T-helper 2 cell treated with Interferon-gamma antibody and Interleukin-4, amounts not matched to agents 5 μg/mL and 100 μg/mL, for 36 hours (primary cell): ENCODE measurements around the gene MBOAT7.

ENCODE experiments used
- DNase-seq: peaks from one replicate; pipeline ENCODE4 v3.0.0; 2021; ENCODE audit warnings: low spot score
- H3K27ac Mint-ChIP-seq: one replicate; pipeline ENCODE4 v1.8.0; 2021; ENCODE audit warnings: mild to moderate bottlenecking, mixed read lengths
- H3K27me3 Mint-ChIP-seq: one replicate; pipeline ENCODE4 v1.8.0; 2021; ENCODE audit warnings: low read depth, mixed read lengths
- H3K36me3 Mint-ChIP-seq: one replicate; pipeline ENCODE4 v1.8.0; 2021; ENCODE audit warnings: low read depth, mixed read lengths
- H3K4me1 Mint-ChIP-seq: one replicate; pipeline ENCODE4 v1.8.0; 2021; ENCODE audit warnings: low read depth, mixed read lengths
- H3K4me3 Mint-ChIP-seq: one replicate; pipeline ENCODE4 v1.8.0; 2022; ENCODE audit warnings: mild to moderate bottlenecking, moderate library complexity, mixed read lengths
- H3K9me3 Mint-ChIP-seq: one replicate; pipeline ENCODE4 v1.8.0; 2021; ENCODE audit warnings: mixed read lengths

MBOAT7 gene

DNA sequence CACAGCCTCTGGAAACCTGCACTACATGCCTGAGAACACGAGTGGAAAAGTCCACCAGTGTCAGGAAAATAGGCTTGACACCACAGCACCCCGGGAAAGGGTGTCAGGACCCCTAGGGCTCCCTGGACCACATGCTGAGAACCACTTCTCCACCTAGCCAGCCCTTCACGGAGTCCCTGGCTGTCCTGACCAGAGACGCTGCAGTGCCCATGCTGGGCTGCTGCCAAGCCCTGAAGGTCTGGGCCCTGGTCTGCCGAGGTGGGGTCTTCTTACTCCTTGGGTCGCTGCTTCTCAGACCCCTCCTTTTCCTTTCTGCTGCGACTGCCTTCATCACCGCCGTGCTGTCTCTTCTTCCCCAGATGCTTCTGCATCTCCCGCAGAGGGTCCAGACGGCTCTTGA, 32.9 kb downstream of the MBOAT7 start:
- H3K27me3 Mint-ChIP-seq = no peaks in the 10 kb centered on the region
- H3K4me3 Mint-ChIP-seq = no peak overlapping the region
- H3K9me3 Mint-ChIP-seq = no peaks in the 10 kb centered on the region
- no peak overlapping the region for H3K27ac Mint-ChIP-seq
- no peak for DNase-seq
- peaks cover 36% of the 10 kb centered on the region for H3K4me1 Mint-ChIP-seq
- H3K36me3 Mint-ChIP-seq = peaks cover 44% of the 10 kb centered on the region

GRCh38 chr19:54155694-54156093, 33.7 kb downstream of the MBOAT7 start:
- no peak overlapping the region for H3K27ac Mint-ChIP-seq
- no peak overlapping the region for H3K4me3 Mint-ChIP-seq
- H3K27me3 Mint-ChIP-seq = no peaks in the 10 kb centered on the region
- H3K9me3 Mint-ChIP-seq = no peaks in the 10 kb centered on the region
- DNase-seq = no peak
- H3K36me3 Mint-ChIP-seq = peaks cover 49% of the 10 kb centered on the region
- H3K4me1 Mint-ChIP-seq = peaks cover 32% of the 10 kb centered on the region

- no peaks in the 10 kb centered on the region for H3K9me3 Mint-ChIP-seq
- no peaks in the 10 kb centered on the region for H3K27me3 Mint-ChIP-seq
- peaks cover 26% of the 10 kb centered on the region for H3K4me1 Mint-ChIP-seq
- peak overlapping the region; percentile 65 for H3K27ac Mint-ChIP-seq
- H3K4me3 Mint-ChIP-seq = no peak overlapping the region
- H3K36me3 Mint-ChIP-seq = peaks cover 54% of the 10 kb centered on the region
- DNase-seq = no peak
Measured at GRCh38 chr19:54154603-54155345, 34.6 kb downstream of the MBOAT7 start.

DNA sequence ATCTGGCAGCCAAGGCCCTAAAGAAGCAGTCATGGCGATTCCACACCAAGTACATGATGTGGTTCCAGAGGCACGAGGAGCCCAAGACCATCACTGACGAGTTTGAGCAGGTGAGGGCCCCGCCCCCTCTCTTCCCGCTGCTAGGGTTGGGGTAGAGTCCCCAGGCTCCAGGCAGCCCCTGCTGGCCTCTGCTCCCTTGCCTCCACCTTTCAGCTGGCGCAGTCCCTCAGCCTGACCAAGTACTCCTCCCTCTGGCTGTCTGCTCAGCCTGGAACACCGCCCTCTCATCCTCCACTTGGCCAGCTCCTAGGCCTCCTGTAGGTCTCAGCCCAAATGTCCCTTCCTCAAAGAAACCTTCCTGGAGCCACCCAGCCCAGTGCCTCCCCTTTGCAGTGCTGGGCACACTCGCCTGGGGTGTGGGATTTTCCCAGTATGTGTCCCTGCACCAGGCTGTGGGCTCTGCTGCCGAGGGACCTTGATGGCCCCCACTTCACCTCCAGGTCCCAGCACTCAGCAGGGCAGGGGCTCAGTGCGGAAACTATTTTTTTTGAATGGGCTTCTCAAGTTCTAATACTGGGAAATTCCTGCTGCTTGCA, 35.6 kb downstream of the MBOAT7 start:
- Mint-ChIP-seq H3K4me1 (peaks cover 24% of the 10 kb centered on the region), H3K36me3 (peaks cover 60% of the 10 kb centered on the region), H3K27ac (peak overlapping the region; percentile 26), H3K9me3 (no peaks in the 10 kb centered on the region), H3K27me3 (no peaks in the 10 kb centered on the region), H3K4me3 (no peak overlapping the region)
- no peak for DNase-seq

DNA sequence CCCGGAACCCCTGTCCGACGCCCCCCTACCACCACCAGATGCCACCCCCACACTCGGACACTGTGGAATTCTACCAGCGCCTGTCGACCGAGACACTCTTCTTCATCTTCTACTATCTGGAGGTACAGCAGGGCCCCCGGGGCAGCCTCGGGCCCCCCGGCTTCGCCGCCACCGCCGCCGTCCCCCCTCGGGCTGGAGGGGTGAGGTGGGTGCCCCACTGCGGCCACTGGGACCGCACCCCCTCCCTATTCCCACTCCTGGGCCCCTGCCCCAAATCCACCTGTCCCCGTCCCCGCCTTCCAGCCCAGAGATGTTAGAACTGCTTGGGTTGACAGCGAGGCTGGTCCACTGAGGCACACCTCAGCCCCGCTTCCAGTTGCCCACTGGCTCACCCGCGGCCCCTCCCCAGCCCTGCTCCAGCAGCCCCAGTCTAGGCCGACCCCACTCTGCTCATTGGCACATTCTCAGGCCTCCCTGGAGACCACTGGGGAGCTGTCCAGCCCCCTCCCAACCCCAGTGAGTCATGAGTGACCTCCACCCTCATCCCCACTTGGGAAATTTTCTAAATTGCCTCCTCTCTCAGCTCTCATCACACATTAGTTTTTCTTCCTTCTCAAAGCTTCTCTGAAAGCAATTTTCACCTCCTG, 36.4 kb downstream of the MBOAT7 start:
- Mint-ChIP-seq H3K4me1 (peaks cover 17% of the 10 kb centered on the region), H3K36me3 (peaks cover 61% of the 10 kb centered on the region), H3K9me3 (no peaks in the 10 kb centered on the region), H3K4me3 (no peak overlapping the region), H3K27ac (peak overlapping the region; percentile 57), H3K27me3 (no peaks in the 10 kb centered on the region)
- no peak for DNase-seq

- no peaks in the 10 kb centered on the region for H3K27me3 Mint-ChIP-seq
- no peaks in the 10 kb centered on the region for H3K9me3 Mint-ChIP-seq
- no peak for DNase-seq
- no peak overlapping the region for H3K27ac Mint-ChIP-seq
- H3K36me3 Mint-ChIP-seq = peaks cover 63% of the 10 kb centered on the region
- peaks cover 16% of the 10 kb centered on the region for H3K4me1 Mint-ChIP-seq
- no peak overlapping the region for H3K4me3 Mint-ChIP-seq
Measured at GRCh38 chr19:54152267-54152666, 37.1 kb downstream of the MBOAT7 start.

DNA sequence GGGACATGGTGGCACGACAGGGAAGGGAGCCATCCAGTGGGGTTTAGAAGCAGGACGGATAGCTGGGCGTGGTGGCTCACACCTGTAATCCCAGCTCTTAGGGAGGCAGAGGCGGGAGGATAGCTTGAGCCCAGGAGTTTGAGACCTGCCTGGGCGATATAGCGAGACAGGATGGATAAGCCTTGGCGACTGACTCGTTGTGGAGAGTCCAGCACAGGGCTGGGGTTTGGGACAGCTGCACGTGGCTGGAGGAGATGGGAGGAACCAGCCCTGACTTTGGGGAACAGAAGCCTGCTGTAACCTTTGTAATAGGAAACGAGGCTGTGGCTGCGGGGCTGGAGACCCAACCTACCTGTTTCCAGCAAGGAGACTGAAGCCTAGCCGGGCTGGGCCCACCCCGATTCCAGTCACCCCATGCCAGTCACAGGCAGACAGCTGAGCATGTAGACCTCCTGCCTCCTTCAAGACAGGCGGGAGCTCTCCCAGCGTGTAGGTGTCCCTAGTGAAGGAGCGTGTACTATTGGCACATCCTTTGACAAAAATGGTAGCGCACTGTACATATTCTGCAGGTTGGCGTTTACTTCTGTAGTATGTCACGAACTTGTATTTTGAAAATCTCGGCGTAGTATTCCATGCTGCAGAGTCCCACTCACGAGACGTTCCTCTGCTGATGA, 37.9 kb downstream of the MBOAT7 start:
- no peaks in the 10 kb centered on the region for H3K9me3 Mint-ChIP-seq
- peak overlapping the region; percentile 45 for H3K27ac Mint-ChIP-seq
- H3K36me3 Mint-ChIP-seq = peaks cover 66% of the 10 kb centered on the region
- DNase-seq = no peak
- H3K4me1 Mint-ChIP-seq = peaks cover 13% of the 10 kb centered on the region
- H3K4me3 Mint-ChIP-seq = no peak overlapping the region
- H3K27me3 Mint-ChIP-seq = no peaks in the 10 kb centered on the region

- Mint-ChIP-seq H3K4me1 (peaks cover 2% of the 10 kb centered on the region), H3K36me3 (peaks cover 67% of the 10 kb centered on the region), H3K27ac (no peak overlapping the region), H3K4me3 (no peak overlapping the region), H3K9me3 (no peaks in the 10 kb centered on the region), H3K27me3 (no peaks in the 10 kb centered on the region)
- no peak for DNase-seq
Measured at GRCh38 chr19:54149021-54149812, 40.2 kb downstream of the MBOAT7 start.

- Mint-ChIP-seq H3K27me3 (no peaks in the 10 kb centered on the region), H3K36me3 (peaks cover 67% of the 10 kb centered on the region), H3K27ac (no peak overlapping the region)
Measured at GRCh38 chr19:54148158-54148557, 41.2 kb downstream of the MBOAT7 start.

DNA sequence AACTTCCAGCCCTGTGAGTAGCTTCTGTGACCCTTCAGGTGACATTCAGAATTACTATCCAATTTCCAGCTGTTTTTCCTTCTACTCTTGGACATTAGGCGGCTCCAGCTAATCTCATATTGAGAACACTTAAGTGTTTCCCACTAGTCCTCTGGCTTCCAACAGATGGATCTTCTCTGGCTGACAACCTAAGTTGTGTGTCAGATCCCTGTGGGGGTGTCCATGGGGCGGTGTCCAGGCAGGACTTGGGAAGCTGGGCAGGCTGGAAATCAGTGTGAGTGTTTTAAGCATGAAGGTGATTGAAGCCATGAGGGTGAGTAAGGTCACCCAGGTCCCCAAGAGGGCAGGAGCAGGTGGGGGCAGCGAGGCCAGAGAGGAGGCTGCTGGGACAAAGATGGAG, 41.7 kb downstream of the MBOAT7 start:
- no peak for DNase-seq
- Mint-ChIP-seq H3K4me3 (no peak overlapping the region), H3K9me3 (no peaks in the 10 kb centered on the region), H3K4me1 (no peaks in the 10 kb centered on the region), H3K27ac (no peak overlapping the region), H3K36me3 (peaks cover 70% of the 10 kb centered on the region), H3K27me3 (no peaks in the 10 kb centered on the region)

More at GRCh38 chr19:54148158-54148557, 41.2 kb downstream of the MBOAT7 start:
- H3K4me3 Mint-ChIP-seq = no peak overlapping the region
- no peak for DNase-seq
- H3K9me3 Mint-ChIP-seq = no peaks in the 10 kb centered on the region
- no peaks in the 10 kb centered on the region for H3K4me1 Mint-ChIP-seq

- Mint-ChIP-seq H3K36me3 (peaks cover 70% of the 10 kb centered on the region), H3K9me3 (no peaks in the 10 kb centered on the region), H3K27me3 (no peaks in the 10 kb centered on the region)
Measured at GRCh38 chr19:54145541-54146158, 43.7 kb downstream of the MBOAT7 start.

DNA sequence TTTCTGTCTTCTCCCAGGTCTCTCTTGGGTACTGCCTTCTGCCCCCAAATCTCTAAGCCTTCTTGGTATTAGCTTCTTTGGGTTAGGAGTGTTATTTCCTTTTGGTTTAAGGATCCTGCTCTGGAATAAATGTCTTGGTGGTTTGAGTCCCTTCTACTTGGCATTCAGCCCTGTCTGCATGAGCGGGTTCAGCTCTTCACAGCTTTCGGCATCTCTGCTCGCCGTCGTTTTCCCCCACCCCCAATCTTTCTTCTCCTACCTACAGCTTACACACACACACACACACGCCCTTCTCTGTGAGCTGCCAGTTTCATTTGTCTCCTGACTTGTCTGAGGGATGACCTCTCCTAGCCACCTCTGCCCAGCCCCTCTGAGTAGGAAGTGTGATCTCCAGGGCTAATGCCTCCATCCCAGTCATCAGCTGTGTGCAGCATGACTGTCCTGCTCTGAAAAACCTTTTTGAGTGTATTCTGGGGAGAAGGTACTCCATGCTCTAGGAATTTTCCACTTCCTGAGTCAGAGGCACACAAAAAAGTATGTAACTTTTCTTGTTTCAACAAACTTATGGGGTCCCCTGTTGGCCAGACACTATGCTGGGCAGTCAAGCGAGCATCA, 47.1 kb downstream of the MBOAT7 start:
- Mint-ChIP-seq H3K27ac (peak overlapping the region; percentile 24), H3K27me3 (no peaks in the 10 kb centered on the region), H3K9me3 (no peaks in the 10 kb centered on the region), H3K36me3 (peaks cover 61% of the 10 kb centered on the region), H3K4me1 (peaks cover 26% of the 10 kb centered on the region), H3K4me3 (no peak overlapping the region)
- DNase-seq = no peak

More at GRCh38 chr19:54145541-54146158, 43.7 kb downstream of the MBOAT7 start:
- H3K4me1 Mint-ChIP-seq = peaks cover 10% of the 10 kb centered on the region
- H3K4me3 Mint-ChIP-seq = no peak overlapping the region
- no peak for DNase-seq
- no peak overlapping the region for H3K27ac Mint-ChIP-seq

DNA sequence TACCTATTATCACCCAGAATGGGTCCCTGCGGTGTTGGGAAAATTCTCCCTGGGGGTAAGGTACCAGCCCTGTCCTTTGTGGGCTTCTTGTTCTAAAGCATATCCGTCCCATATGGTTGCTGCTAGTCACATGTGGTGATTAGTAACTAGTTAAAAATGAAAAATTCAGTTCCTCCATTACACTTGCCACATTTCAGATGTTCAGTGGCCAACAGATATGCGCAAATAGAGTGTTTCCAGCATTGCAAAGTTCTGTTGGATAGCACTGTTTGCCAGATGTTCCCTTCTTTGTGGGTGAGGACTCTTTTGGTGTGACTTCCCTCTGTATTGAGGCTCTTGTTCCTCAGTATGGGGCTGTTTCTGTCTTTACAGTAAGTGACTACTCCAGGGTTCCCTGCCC, 48.0 kb downstream of the MBOAT7 start:
- H3K4me1 Mint-ChIP-seq = peaks cover 29% of the 10 kb centered on the region
- H3K9me3 Mint-ChIP-seq = no peaks in the 10 kb centered on the region
- no peak overlapping the region for H3K27ac Mint-ChIP-seq
- no peaks in the 10 kb centered on the region for H3K27me3 Mint-ChIP-seq
- peaks cover 52% of the 10 kb centered on the region for H3K36me3 Mint-ChIP-seq
- DNase-seq = no peak
- no peak overlapping the region for H3K4me3 Mint-ChIP-seq
